Natural killer cell (primary cell): ENCODE data around the gene MYZAP. TPM values are rescaled to one million over a fixed set of nuclear protein-coding genes. Genes with fewer than 3 reads are reported as not detected.

Source experiments
- ATAC-seq, 3 donors: fragments of 150-1000 bp in 2 of 3; fragments of 200-7000 bp in 1 of 3; cut with Tn5 transposase; 1 replicate in 1 of 3; 2 replicates in 2 of 3; pipeline ENCODE4 v1.10.0; 2021; ENCODE audit warnings: mild to moderate bottlenecking in 2 of 3, moderate library complexity in 2 of 3
- DNase-seq, 2 donors: peaks; one replicate each; pipeline versions ENCODE4 v3.0.0 to v3.0.0-alpha.2; 2013 to 2021; ENCODE audit warnings: mixed read lengths in 1 of 2
- H3K27ac ChIP-seq: one replicate; pipeline ENCODE4 v1.5.1; 2013; ENCODE audit warnings: mild to moderate bottlenecking, low read length
- H3K27me3 ChIP-seq: one replicate; pipeline ENCODE4 v1.6.1; 2013; ENCODE audit warnings: low read length; ENCODE audit not compliant: control insufficient read depth, insufficient read depth
- H3K36me3 ChIP-seq: one replicate; pipeline ENCODE4 v1.6.1; 2013; ENCODE audit warnings: low read length; ENCODE audit not compliant: control insufficient read depth, insufficient read depth
- H3K4me1 ChIP-seq: one replicate; pipeline ENCODE4 v1.6.1; 2013; ENCODE audit warnings: low read length; ENCODE audit not compliant: control insufficient read depth, insufficient read depth
- H3K4me3 ChIP-seq: one replicate; pipeline ENCODE4 v1.5.1; 2013; ENCODE audit warnings: low read length
- H3K9me3 ChIP-seq: one replicate; pipeline ENCODE4 v1.6.1; 2013; ENCODE audit warnings: low read length; ENCODE audit not compliant: control insufficient read depth, insufficient read depth
- H3K27ac Mint-ChIP-seq, 2 donors: one replicate each; pipeline ENCODE4 v1.8.0; 2022; ENCODE audit warnings: mild to moderate bottlenecking in 2 of 2, mixed read lengths in 2 of 2, moderate library complexity in 1 of 2
- H3K27me3 Mint-ChIP-seq, 2 donors: one replicate each; pipeline ENCODE4 v1.8.0; 2022; ENCODE audit warnings: low read depth in 2 of 2, mixed read lengths in 2 of 2
- H3K36me3 Mint-ChIP-seq: one replicate; pipeline ENCODE4 v1.8.0; 2022; ENCODE audit warnings: mixed read lengths
- H3K4me1 Mint-ChIP-seq, 2 donors: one replicate each; pipeline ENCODE4 v1.8.0; 2022; ENCODE audit warnings: mixed read lengths in 2 of 2
- H3K4me3 Mint-ChIP-seq: one replicate; pipeline ENCODE4 v1.8.0; 2022; ENCODE audit warnings: mild to moderate bottlenecking, moderate library complexity, mixed read lengths
- H3K9me3 Mint-ChIP-seq, 2 donors: one replicate each; pipeline ENCODE4 v1.8.0; 2022; ENCODE audit warnings: mixed read lengths in 2 of 2
- WGBS: methylation state at CpG from one replicate; pipeline ENCODE4 v1.1.7; 2013; ENCODE audit warnings: missing lambda C conversion rate; ENCODE audit not compliant: insufficient coverage; 5-methylcytosine and 5-hydroxymethylcytosine counted together
- intact Hi-C: fragments of 100-400 bp; cut with micrococcal nuclease; formaldehyde crosslinking; loops from one replicate; pipeline ENCODE4 v1.14.2; 2022
- total RNA-seq, 4 donors: library from RNA; stranded (reverse); fragments of 120-200 nt in 1 of 4; gene quantifications; one replicate each; pipeline versions ENCODE4 v1.2.3 to v1.2.4, GENCODE V29; 2013 to 2022
- TF ChIP-seq, protein P1 (sequence below): fragments of 200-600 bp; IDR thresholded peaks from one replicate; pipeline ENCODE4 v1.8.0; 2022; ENCODE audit warnings: antibody characterized with exemption

Gene MYZAP
- total RNA-seq, 3 donors from 2014 or later (not counting 1 experiment from before 2014, with no cell fraction given): not detected

DNA sequence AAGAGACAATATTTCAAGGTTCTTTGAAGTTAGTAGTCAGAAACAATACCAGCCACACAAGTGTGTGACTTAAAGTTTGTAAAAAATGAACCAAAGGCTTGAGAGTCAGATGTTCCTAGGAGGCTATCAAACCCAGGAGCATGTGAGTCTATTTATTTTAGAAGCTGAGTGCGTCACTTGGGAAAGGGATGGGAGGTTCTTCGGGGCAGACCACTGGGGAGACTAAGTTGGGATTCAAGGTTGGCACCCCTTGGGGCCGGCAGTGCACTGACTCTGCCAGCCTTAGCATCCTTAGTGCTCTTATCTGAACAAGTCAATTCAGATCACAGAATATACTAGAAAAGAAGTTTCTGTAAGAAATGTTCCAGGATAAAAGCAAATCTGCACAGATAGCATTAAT is 64.7 kb downstream of the MYZAP start:
- TF ChIP-seq, protein P1, sequence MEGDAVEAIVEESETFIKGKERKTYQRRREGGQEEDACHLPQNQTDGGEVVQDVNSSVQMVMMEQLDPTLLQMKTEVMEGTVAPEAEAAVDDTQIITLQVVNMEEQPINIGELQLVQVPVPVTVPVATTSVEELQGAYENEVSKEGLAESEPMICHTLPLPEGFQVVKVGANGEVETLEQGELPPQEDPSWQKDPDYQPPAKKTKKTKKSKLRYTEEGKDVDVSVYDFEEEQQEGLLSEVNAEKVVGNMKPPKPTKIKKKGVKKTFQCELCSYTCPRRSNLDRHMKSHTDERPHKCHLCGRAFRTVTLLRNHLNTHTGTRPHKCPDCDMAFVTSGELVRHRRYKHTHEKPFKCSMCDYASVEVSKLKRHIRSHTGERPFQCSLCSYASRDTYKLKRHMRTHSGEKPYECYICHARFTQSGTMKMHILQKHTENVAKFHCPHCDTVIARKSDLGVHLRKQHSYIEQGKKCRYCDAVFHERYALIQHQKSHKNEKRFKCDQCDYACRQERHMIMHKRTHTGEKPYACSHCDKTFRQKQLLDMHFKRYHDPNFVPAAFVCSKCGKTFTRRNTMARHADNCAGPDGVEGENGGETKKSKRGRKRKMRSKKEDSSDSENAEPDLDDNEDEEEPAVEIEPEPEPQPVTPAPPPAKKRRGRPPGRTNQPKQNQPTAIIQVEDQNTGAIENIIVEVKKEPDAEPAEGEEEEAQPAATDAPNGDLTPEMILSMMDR: no peak
- H3K36me3 Mint-ChIP-seq: no peaks in the 10 kb centered on the region
- no peak overlapping the region for H3K4me3 Mint-ChIP-seq
- Histone ChIP-seq H3K4me1 (no peaks in the 10 kb centered on the region), H3K27ac (no peak overlapping the region), H3K9me3 (no peaks in the 10 kb centered on the region), H3K4me3 (no peak overlapping the region), H3K27me3 (peaks cover 4% of the 10 kb centered on the region), H3K36me3 (no peaks in the 10 kb centered on the region)
- no peaks in the 10 kb centered on the region for H3K9me3 Mint-ChIP-seq
- ATAC-seq: no peak
- intact Hi-C loops: no loop called here
- H3K4me1 Mint-ChIP-seq: no peaks in the 10 kb centered on the region
- no peak for DNase-seq
- no peak overlapping the region for H3K27ac Mint-ChIP-seq
- WGBS: 80% methylated on average over 3 of the region's 3 CpGs
- peaks cover 20 to 55% of the 10 kb centered on the region in 2 donors for H3K27me3 Mint-ChIP-seq

- WGBS: 100% methylated on average over 1 of the region's 1 CpG
- Histone ChIP-seq H3K27me3 (peaks cover 4% of the 10 kb centered on the region), H3K9me3 (no peaks in the 10 kb centered on the region), H3K4me1 (no peaks in the 10 kb centered on the region), H3K4me3 (no peak overlapping the region), H3K36me3 (no peaks in the 10 kb centered on the region), H3K27ac (no peak overlapping the region)
- ATAC-seq (no peak), DNase-seq (no peak)
- Mint-ChIP-seq H3K36me3 (no peaks in the 10 kb centered on the region), H3K4me1 (no peaks in the 10 kb centered on the region), H3K27ac (no peak overlapping the region), H3K4me3 (no peak overlapping the region), H3K9me3 (no peaks in the 10 kb centered on the region), H3K27me3 (peaks cover 24 to 58% of the 10 kb centered on the region in 2 donors)
- intact Hi-C loops: no loop called here
- TF ChIP-seq, protein P1: no peak
Measured at GRCh38 chr15:57657619-57658018, 65.9 kb downstream of the MYZAP start.

- H3K36me3 Mint-ChIP-seq: no peaks in the 10 kb centered on the region
- no peak overlapping the region for H3K4me3 Mint-ChIP-seq
- ATAC-seq (no peak), DNase-seq (no peak)
- Histone ChIP-seq H3K9me3 (no peaks in the 10 kb centered on the region), H3K27me3 (peaks cover 4% of the 10 kb centered on the region), H3K36me3 (no peaks in the 10 kb centered on the region), H3K27ac (no peak overlapping the region), H3K4me3 (no peak overlapping the region), H3K4me1 (no peaks in the 10 kb centered on the region)
- no peak overlapping the region for H3K27ac Mint-ChIP-seq
- no peaks in the 10 kb centered on the region for H3K9me3 Mint-ChIP-seq
- H3K27me3 Mint-ChIP-seq: peaks cover 20 to 44% of the 10 kb centered on the region in 2 donors
- 68% methylated on average over 3 of the region's 3 CpGs for WGBS
- no peaks in the 10 kb centered on the region for H3K4me1 Mint-ChIP-seq
- intact Hi-C loops: no loop called here
- TF ChIP-seq, protein P1: no peak
Measured at GRCh38 chr15:57662091-57662744, 70.5 kb downstream of the MYZAP start.

DNA sequence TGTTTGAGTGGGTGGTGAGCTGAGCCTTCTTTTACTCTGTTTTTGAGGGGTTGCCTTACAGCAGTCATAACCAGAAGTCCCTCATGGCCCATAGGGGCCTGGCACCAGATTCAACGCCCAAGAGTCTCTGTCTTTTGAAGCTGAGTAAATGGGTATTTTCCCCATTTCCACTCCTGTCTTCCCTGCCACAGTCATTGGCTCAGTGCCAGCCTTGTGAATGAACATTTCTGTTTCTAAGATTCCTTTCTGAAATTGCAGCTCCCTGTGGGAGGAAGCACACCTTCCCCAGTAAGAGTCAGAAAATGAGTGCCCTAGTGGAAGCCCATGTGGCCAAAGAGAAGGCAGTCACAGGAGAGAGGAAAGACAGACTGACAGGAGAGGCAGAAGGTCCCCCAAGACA is 71.1 kb downstream of the MYZAP start:
- H3K36me3 Mint-ChIP-seq: no peaks in the 10 kb centered on the region
- DNase-seq (no peak), ATAC-seq (no peak)
- H3K9me3 Mint-ChIP-seq: no peaks in the 10 kb centered on the region
- Histone ChIP-seq H3K4me1 (no peaks in the 10 kb centered on the region), H3K4me3 (no peak overlapping the region), H3K27ac (no peak overlapping the region), H3K9me3 (no peaks in the 10 kb centered on the region), H3K27me3 (peaks cover 4% of the 10 kb centered on the region), H3K36me3 (no peaks in the 10 kb centered on the region)
- H3K27ac Mint-ChIP-seq: no peak overlapping the region
- no peak overlapping the region for H3K4me3 Mint-ChIP-seq
- H3K27me3 Mint-ChIP-seq: peaks cover 17 to 40% of the 10 kb centered on the region in 2 donors
- WGBS: 100% methylated on average over 1 of the region's 1 CpG
- TF ChIP-seq, protein P1: no peak
- H3K4me1 Mint-ChIP-seq: no peaks in the 10 kb centered on the region
- intact Hi-C loops: no loop called here
